GM23338 (cell line): Measurements from ENCODE around the gene SHISAL2A. TPM values are rescaled to one million over a fixed set of nuclear protein-coding genes. Genes with fewer than 3 reads are reported as not detected.

ENCODE experiments used
- ATAC-seq: fragments of 200-7000 bp; cut with Tn5 transposase; 3 replicates; pipeline ENCODE4 v1.9.1; 2020
- DNase-seq: peaks from one replicate; pipeline ENCODE4 v3.0.0-alpha.2; 2015; ENCODE audit warnings: low spot score
- H2AFZ ChIP-seq: fragments of 200-600 bp; sonication (generic); 2 replicates; pipeline ENCODE4 v1.8.0; 2016; ENCODE audit warnings: antibody characterized with exemption, mild to moderate bottlenecking, moderate library complexity
- H3F3A ChIP-seq: fragments of 200-600 bp; sonication (generic); replicated peaks from 2 replicates; pipeline ENCODE4 v1.8.0; 2017; ENCODE audit warnings: antibody characterized with exemption, mixed run types, low read depth
- H3K27ac ChIP-seq: fragments of 200-600 bp; sonication (generic); 2 replicates; pipeline ENCODE4 v1.6.1; 2016; ENCODE audit warnings: low read depth
- H3K27me3 ChIP-seq: fragments of 200-600 bp; sonication (generic); 2 replicates; pipeline ENCODE4 v1.8.0; 2016; ENCODE audit warnings: mild to moderate bottlenecking, mixed run types, moderate library complexity; ENCODE audit not compliant: insufficient read depth
- H3K36me3 ChIP-seq: fragments of 200-600 bp; sonication (generic); 2 replicates; pipeline ENCODE4 v1.8.0; 2016; ENCODE audit warnings: mild to moderate bottlenecking; ENCODE audit not compliant: insufficient read depth
- H3K4me1 ChIP-seq: fragments of 200-600 bp; sonication (generic); 2 replicates; pipeline ENCODE4 v1.8.0; 2016; ENCODE audit warnings: mild to moderate bottlenecking, moderate library complexity; ENCODE audit not compliant: insufficient read depth
- H3K4me2 ChIP-seq: fragments of 200-600 bp; sonication (generic); 2 replicates; pipeline ENCODE4 v1.7.1; 2017; ENCODE audit warnings: mixed run types
- H3K4me3 ChIP-seq: fragments of 200-600 bp; sonication (generic); 2 replicates; pipeline ENCODE4 v1.6.1; 2016; ENCODE audit warnings: mixed run types
- H3K79me2 ChIP-seq: fragments of 200-600 bp; sonication (generic); replicated peaks from 2 replicates; pipeline ENCODE4 v1.8.0; 2017; ENCODE audit warnings: mild to moderate bottlenecking; ENCODE audit not compliant: insufficient read depth
- H3K9me2 ChIP-seq: fragments of 200-600 bp; sonication (generic); 2 replicates; pipeline ENCODE4 v1.8.0; 2017; ENCODE audit not compliant: insufficient read depth
- H4K20me1 ChIP-seq: fragments of 200-600 bp; sonication (generic); replicated peaks from 2 replicates; pipeline ENCODE4 v1.8.0; 2017; ENCODE audit warnings: mild to moderate bottlenecking; ENCODE audit not compliant: insufficient read depth
- H3K27ac Mint-ChIP-seq: 2 replicates; pipeline ENCODE4 v1.8.0; 2020; ENCODE audit warnings: inconsistent platforms, mild to moderate bottlenecking, moderate library complexity, mixed read lengths
- H3K27me3 Mint-ChIP-seq: 3 replicates; pipeline ENCODE4 v1.8.0; 2022; ENCODE audit warnings: low read depth, mild to moderate bottlenecking, moderate library complexity, mixed read lengths, inconsistent platforms; ENCODE audit not compliant: insufficient read depth, poor library complexity
- H3K36me3 Mint-ChIP-seq: 3 replicates; pipeline ENCODE4 v1.8.0; 2021; ENCODE audit warnings: low read depth, mild to moderate bottlenecking, inconsistent platforms, moderate library complexity, mixed read lengths
- H3K4me1 Mint-ChIP-seq: 3 replicates; pipeline ENCODE4 v1.8.0; 2020; ENCODE audit warnings: mild to moderate bottlenecking, inconsistent platforms, mixed read lengths
- H3K4me3 Mint-ChIP-seq: 3 replicates; pipeline ENCODE4 v1.8.0; 2021; ENCODE audit warnings: moderate library complexity, mild to moderate bottlenecking, inconsistent platforms, mixed read lengths
- H3K9me3 Mint-ChIP-seq: 3 replicates; pipeline ENCODE4 v1.8.0; 2020; ENCODE audit warnings: moderate library complexity, mild to moderate bottlenecking, inconsistent platforms, mixed read lengths
- CREB1 ChIP-seq: fragments of 250-450 bp; sonication (Bioruptor Pico); IDR thresholded peaks from 2 replicates; pipeline ENCODE4 v1.5.0; 2020; ENCODE audit warnings: low read depth, mild to moderate bottlenecking, moderate library complexity
- CTCF ChIP-seq, 2 experiments: fragments of 200-600 bp in 1 of 2; sonication (generic) in 1 of 2; conservative IDR thresholded peaks; 2 replicates each; pipeline versions ENCODE4 v1.5.1 to v1.6.1; 2016 to 2017; ENCODE audit warnings: antibody characterized with exemption in 2 of 2, low read depth in 2 of 2, mild to moderate bottlenecking in 2 of 2, moderate library complexity in 1 of 2
- ETS1 ChIP-seq: IDR thresholded peaks from 2 replicates; pipeline ENCODE4 v1.6.1; 2016; ENCODE audit warnings: antibody characterized with exemption
- EZH2 ChIP-seq: fragments of 200-600 bp; sonication (generic); IDR thresholded peaks from one replicate; pipeline ENCODE4 v1.8.0; 2017; ENCODE audit warnings: antibody characterized with exemption, mild to moderate bottlenecking, low read depth; ENCODE audit not compliant: unreplicated experiment
- EZH2phosphoT487 ChIP-seq: fragments of 200-600 bp; sonication (generic); IDR thresholded peaks from one replicate; pipeline ENCODE4 v1.8.1; 2018; ENCODE audit warnings: antibody characterized with exemption; ENCODE audit not compliant: unreplicated experiment
- JUNB ChIP-seq: IDR thresholded peaks from one replicate; pipeline ENCODE4 v1.6.1; 2016; ENCODE audit warnings: antibody characterized with exemption; ENCODE audit not compliant: unreplicated experiment
- POLR2AphosphoS5 ChIP-seq: IDR thresholded peaks from 2 replicates; pipeline ENCODE4 v1.6.1; 2016; ENCODE audit warnings: antibody characterized with exemption, low read depth
- REST ChIP-seq: IDR thresholded peaks from one replicate; pipeline ENCODE4 v1.6.1; 2018; ENCODE audit warnings: antibody characterized with exemption; ENCODE audit not compliant: unreplicated experiment
- STAT1 ChIP-seq: IDR thresholded peaks from one replicate; pipeline ENCODE4 v1.6.1; 2016; ENCODE audit warnings: antibody characterized with exemption; ENCODE audit not compliant: unreplicated experiment
- ZNF114 ChIP-seq: fragments of 250-450 bp; sonication (Bioruptor Pico); IDR thresholded peaks from 2 replicates; pipeline ENCODE4 v1.5.0; 2020; ENCODE audit warnings: mild to moderate bottlenecking, moderate library complexity
- ZNF331 ChIP-seq: fragments of 250-450 bp; sonication (Bioruptor Pico); IDR thresholded peaks from 2 replicates; pipeline ENCODE4 v1.5.0; 2020; ENCODE audit warnings: low read depth, mild to moderate bottlenecking, moderate library complexity
- polyA plus RNA-seq: library from polyadenylated mRNA; unstranded; fragments of >200 nt; fragmentation: Nextera tagmentation; extraction: Ambion mirVana; gene quantifications from 2 replicates; pipeline ENCODE4 v1.2.1, GENCODE V29; 2016
- total RNA-seq: library from RNA; depleted of rRNA; stranded (reverse); fragments of >200 nt; shearing (Covaris generic); gene quantifications from 2 replicates; pipeline ENCODE4 v1.2.3, GENCODE V29; 2014

SHISAL2A gene
- total and polyA plus RNA-seq, 2 experiments from 2014 or later, result 0.10 to 1.2 TPM

GRCh38 chr1:52597912-52598311, 35.1 kb upstream of the SHISAL2A start (continued):
- no peak for TF ChIP-seq EZH2
- no peak for TF ChIP-seq ZNF114
- no peak for TF ChIP-seq ETS1
- no peak for TF ChIP-seq JUNB
- no peak for TF ChIP-seq CREB1
- no peak for TF ChIP-seq CTCF (conservative IDR thresholded peaks at IDR 0.05; ENCODE audit: low read depth in 2 of 2)
- no peak for TF ChIP-seq REST
- no peak for TF ChIP-seq ZNF331
- no peak for TF ChIP-seq EZH2phosphoT487
- TF ChIP-seq STAT1, result no peak

GRCh38 chr1:52598729-52599128, 34.2 kb upstream of the SHISAL2A start:
- Mint-ChIP-seq H3K4me1 (peaks cover 10% of the 10 kb centered on the region), H3K4me3 (no peak overlapping the region)
- H3K79me2 ChIP-seq, result no peaks in the 10 kb centered on the region

More at GRCh38 chr1:52598729-52599128, 34.2 kb upstream of the SHISAL2A start:
- Histone ChIP-seq H3K4me3 (no peak overlapping the region), H3K4me1 (0 out of 2 replicates have a peak, but pooled peaks cover 10% of the 10 kb centered on the region), H3K9me2 (no peaks in the 10 kb centered on the region), H3K27ac (no peak overlapping the region), H3K27me3 (peaks cover 37% of the 10 kb centered on the region), H3K36me3 (no peaks in the 10 kb centered on the region), H4K20me1 (no peaks in the 10 kb centered on the region), H3F3A (no peaks in the 10 kb centered on the region; the same call in 1 of the 2 replicates), H2AFZ (no peak overlapping the region), H3K4me2 (no peak overlapping the region)
- ATAC-seq (no peak), DNase-seq (no peak)
- TF ChIP-seq POLR2AphosphoS5 (no peak), REST (no peak)
- peaks cover 33% of the 10 kb centered on the region for H3K27me3 Mint-ChIP-seq
- H3K9me3 Mint-ChIP-seq, result peaks cover 3% of the 10 kb centered on the region; the same call in 1 of the 3 replicates
- no peaks in the 10 kb centered on the region for H3K36me3 Mint-ChIP-seq
- H3K27ac Mint-ChIP-seq, result no peak overlapping the region
